GM12891 (cell line): ENCODE measurements around the gene SDCCAG8.

Source experiments
- SPI1 ChIP-seq: IDR thresholded peaks from 2 replicates; pipeline ENCODE4 v1.6.1; 2011; ENCODE audit warnings: low read depth, low read length, control low read depth
- TAF1 ChIP-seq: IDR thresholded peaks from 2 replicates; pipeline ENCODE4 v1.6.1; 2011; ENCODE audit warnings: low read depth, low read length, control low read depth

DNA sequence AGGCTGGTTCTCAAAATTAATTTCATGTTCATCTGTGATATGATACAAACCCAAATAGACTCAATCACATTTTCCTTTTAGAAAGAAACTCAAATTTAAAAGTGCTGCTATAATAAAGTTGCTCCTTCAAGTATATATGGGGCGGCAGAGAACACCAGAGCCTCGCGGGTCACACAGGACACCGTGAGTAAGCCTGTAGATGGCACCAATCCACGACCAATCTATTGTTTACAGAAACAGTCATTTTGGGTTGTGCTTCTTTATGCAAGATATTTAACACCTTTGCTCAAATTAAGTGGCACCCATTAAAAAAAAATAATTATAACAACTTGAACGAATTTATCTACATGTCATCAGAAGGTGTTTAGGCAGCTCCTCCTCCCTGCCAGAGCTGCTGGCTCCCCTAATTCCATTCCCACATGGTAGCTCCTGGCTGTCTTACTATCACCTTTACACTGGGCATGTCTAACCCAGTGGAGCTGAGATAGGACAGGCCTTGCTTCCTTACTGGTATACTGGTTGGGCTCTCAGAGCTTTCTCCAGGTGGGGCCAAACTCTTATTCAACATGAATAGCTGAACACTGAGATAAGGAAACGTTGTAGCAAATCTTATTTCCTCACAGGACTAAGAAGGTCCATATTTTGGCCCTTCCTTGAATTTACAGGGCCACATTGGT lies 287.0 kb downstream of the SDCCAG8 start:
- no peak for TF ChIP-seq TAF1
- no peak for TF ChIP-seq SPI1
